ENCODE results near the gene EVL.

Gene EVL

DNA sequence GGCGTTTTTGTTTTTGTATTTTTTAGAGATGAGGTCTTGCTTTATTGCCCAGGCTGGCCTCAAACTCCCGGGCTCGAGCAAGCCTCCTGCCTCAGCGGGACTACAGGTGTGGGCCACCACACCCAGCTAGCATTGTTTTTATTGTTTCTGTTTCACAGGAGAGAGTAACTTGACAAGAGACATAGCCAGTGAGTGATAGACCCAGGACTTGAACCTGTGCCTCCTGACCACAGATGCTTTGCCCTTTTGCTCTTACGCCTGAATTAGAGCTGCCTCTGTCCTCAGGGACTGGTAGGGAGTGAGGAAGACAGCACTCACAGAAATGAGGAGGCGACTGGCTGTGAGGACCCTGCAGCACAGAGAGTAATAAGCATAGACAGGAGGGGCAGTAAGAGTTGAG is 2.3 kb downstream of the EVL start:
- DNase-seq = no peak

DNA sequence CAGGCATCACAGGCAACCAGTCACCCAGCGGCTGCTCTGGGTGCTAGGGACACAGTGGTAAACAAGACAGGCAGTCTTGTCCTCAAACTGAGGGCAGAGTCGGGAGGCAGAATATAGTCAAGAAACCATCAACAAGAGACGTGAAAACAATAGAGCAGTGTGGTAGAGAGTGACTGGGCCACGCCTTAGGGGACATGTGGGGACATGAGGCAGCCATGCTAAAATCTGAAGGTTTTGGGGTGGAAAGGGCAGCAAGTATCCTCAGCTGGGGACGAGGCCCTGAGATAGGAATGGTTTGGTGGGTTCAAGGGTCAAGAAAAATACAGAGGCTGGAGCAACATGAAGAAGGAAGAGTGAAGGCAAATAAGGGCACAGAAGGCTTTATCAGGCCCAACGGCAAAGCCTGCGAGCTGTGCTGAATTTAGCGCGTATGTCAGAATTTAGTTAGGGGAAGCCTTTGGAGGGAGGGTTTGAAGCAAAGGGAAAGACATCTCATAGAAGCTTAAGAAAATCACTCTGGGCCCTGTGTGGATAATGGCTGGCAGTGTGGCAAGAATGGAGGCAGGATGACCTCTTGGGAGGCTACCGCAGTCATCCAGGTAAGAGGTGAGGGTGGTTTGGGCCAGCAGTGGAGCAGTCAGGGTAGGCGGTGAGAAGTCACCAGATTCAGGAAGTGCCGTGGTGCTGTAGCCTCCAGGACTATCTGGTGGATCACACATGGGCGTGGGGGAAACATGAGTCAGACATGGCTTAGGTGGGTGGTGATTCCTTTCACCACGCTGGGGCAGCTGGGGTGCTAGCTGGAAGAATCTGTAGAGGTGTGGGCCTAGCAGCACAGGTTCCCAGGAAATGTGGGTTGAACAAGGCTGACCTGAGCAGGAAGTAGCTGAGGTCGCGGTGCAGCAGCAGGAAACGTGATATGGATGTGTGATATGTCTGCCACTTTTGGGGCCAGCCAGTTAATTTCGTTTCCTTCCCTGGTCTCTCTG is 3.0 kb downstream of the EVL start:
- DNase-seq = peak; percentile 76

DNA sequence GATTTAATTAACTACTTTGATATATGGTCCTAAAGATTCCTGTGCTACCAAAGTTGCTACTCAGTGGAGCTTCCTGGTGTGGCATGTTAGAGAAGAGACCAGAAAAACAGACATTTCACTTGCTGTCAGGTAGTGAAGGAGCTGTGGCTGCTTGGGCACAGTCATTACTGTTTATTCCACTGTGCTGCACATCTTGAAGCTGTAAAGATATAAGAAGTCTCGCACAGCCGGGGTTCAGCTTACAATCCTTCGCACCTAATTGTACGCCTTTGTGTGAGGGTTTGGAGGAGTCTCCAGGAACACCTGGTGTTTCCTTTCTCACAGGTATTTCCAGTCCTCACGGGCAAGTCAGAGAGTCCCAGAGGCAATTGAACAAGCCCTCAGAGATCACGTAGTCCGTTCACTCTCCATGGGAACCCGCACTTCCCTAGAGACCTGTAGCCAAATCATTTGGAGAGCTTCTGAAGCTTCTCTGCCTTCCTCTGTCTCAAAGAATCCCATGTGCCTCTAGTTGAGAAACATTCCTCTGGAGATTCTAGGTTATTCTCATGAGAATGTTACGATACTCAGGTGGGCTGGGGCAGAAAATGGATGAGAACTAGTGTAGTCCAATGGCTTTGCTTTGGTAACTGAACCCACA is 4.1 kb downstream of the EVL start:
- DNase-seq = no peak

DNA sequence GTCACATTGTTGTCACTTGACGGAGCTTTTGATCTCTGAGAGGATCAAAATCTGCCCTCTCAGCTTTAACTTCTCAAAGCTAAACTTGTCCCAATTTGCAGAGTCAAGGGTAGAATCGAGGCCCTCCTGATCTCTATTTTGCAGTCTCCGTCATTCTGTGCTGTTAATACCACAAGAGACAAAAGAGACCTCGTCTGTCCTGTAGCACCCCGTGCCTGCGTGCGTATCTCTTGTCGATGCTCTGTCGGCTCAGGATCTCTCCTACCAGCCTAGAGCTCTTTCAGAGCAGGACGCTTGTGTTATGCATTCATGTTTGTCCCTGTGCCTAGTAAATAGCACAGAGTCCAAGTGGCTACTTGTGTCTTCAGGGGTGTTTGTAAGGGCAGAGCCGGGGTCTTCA is 5.1 kb downstream of the EVL start:
- no peak for DNase-seq

- no peak for DNase-seq
These were observed 6.3 kb downstream of the EVL start for GRCh38 chr14:100071545-100071944.

GRCh38 chr14:100072783-100073346 is 7.6 kb downstream of the EVL start:
- peak; percentile 45 for DNase-seq

- DNase-seq = no peak
These were observed 8.6 kb downstream of the EVL start for GRCh38 chr14:100073576-100074430.

DNA sequence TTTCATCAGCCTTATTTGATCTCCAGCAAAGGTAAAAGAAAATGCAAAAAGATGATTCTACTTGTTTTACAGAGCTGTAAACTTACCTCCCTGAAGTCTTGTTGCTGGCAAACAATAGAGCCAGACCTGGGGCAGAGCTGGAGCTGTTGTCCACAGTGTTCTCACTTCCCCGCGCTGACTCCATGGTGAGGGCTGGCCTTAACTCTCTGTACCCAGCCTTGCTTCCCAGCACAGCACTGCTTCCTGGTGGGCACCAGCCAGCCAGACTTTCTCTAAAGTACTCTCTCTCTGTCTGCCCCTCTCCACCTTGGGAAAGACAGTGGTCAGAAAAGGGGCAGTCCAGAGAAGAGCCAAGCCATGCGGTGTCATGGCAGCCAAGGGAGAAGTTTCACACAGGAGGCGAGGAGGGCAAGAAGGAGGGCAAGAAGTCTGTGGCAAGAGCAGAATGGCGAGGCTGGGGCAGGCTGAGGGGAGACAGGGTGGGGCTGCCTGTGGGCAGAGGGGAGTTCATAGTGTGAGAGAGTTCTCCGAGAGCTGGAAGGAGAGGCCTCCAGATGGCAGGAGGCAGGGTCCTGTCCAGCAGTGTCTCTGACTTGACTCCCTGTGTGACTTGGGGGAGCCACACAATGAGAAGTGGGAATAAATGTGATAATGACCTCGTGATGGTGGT is 9.3 kb downstream of the EVL start:
- DNase-seq = no peak

DNA sequence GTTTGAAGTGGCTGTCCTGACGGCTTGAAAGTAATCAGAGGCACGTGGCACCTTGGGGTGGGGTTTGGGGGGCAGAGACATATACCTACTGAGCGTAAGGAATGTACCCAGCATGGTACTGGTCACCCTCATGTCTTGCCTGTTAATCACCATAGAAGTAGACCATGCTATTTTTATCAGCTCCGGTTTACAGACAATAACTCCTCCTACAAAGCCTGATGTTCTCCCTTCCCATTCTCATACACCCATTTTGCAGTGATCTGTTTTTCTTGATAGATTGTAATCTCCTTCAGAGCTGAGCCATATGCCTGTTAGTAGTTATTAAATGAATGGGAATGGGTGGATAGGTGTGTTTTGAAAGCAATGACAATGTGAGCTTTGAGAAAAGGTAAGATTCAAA is 10.5 kb downstream of the EVL start:
- DNase-seq = no peak

DNA sequence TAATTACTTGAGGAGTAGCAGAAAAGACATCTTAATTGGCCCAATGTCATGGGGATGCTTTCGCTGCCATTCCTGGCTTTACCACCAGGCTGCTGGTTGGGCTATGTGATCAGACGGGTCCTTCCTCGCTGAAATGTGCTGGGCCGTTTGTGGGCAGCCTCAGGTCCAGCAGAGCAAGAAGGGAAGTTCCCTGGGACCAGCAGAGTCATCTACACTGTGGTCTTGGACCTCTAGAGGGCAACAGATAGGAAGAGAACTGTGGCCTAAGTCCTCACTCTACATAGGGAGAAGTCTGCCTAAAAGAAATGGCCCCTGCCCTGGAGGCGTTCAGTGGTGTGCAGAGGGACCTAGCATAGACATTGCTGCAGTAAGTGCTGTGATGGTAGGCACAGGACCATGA is 10.9 kb downstream of the EVL start:
- DNase-seq = no peak

DNA sequence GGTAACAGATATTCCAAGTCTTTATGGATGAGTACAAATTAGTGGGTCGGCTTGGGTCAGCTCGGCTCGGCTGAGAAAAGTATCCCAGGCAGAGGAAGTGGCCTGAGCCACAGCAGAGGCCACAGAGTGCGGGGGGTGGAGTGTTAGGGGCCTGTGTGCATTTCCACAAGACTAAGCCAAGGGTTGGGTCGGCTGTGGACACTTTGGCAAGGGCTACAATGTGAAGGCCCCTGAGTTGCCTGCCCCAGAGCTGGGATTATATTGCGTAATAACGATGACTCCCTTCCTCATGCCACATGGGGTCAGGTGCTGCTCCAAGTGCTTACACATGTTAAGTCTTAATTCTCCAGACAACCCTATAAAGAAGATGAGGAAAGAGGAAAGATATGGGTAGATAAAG is 11.4 kb downstream of the EVL start:
- DNase-seq = no peak

DNA sequence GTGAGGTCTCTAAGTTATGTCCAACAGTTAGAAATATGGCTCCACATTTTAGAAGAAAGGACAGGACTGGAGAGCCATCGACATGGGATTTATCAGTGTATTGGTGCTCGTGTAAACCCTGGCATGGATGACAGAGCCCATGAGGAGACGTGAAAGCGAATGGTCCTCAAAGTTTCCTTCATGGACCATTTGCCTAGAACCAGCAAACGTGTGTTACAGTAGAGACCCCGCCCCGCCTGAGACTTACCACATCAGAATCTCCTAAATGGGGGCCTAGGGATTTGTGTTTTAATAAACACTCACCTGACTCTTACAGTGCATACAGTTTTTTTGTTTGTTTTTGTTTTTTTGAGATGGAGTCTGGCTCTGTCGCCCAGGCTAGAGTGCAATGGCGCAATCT is 12.2 kb downstream of the EVL start:
- DNase-seq = no peak

GRCh38 chr14:100078216-100078803 is 13.1 kb downstream of the EVL start:
- no peak for DNase-seq

- peak; percentile 69 for DNase-seq
These were observed 13.9 kb downstream of the EVL start for GRCh38 chr14:100078997-100079725.

- no peak for DNase-seq
These were observed 14.4 kb downstream of the EVL start for GRCh38 chr14:100079726-100080005.

DNA sequence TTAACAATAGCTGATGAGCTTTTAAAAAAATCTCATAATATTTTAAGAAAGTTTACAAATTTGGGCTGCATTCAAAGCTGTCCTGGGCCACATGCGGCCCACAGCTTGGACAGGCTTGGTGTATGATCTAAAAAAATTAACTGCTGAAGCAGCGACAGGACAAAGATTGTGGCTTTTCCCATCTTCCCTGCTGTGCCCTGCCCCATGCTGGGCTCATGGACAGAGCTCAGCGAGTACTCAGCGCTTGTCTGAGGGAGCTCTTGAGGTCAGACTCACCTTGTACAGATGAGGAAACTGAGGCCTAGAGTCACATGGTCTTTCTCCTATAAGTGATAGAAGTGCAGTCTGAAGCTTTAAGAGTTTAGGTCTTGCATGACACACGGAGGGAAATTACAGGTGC is 15.0 kb downstream of the EVL start:
- no peak for DNase-seq

DNA sequence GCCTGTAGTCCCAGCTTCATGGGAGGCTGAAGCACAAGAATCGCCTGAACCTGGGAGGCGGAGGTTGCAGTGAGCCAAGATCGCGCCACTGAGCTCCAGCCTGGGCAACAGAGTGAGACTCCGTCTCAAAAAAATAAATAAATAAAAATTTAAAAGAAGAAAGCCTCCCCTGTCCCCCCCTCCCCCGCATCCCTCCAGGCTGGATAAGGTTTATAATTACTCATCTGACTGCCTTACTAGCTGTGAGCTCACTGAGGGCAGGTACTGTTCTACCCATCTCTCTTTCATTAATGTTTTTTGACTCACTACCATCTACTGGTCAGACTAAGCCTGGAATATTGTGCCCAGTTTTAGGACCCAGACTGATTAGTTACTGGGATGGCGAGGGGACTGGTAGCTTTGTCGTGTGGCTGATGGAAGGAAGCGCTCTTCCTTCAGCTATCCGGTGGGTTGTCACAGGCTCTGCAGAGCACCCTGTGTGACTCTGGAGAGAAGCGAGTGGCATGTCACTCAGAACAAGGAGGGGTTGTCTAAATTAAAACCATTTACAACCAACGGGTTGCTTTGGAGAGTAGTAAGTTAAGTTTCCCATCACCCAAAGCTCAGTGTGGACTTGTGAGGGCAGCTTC is 16.9 kb downstream of the EVL start:
- no peak for DNase-seq

GRCh38 chr14:100082723-100083122 is 17.5 kb downstream of the EVL start:
- DNase-seq = no peak

- DNase-seq = no peak
These were observed 18.5 kb downstream of the EVL start for GRCh38 chr14:100083706-100084105.

GRCh38 chr14:100084591-100084990 is 19.4 kb downstream of the EVL start:
- DNase-seq = no peak

GRCh38 chr14:100085462-100085861 is 20.2 kb downstream of the EVL start:
- DNase-seq = no peak
